OCI-LY3 (cell line): ENCODE measurements around the gene SNX2.

Source experiments
- EZH2phosphoT487 ChIP-seq: fragments of 200-600 bp; shearing (Covaris generic); IDR thresholded peaks from 2 replicates; pipeline ENCODE4 v1.6.1; 2018; ENCODE audit warnings: antibody characterized with exemption, mixed run types, low read depth
- TF ChIP-seq, protein P1 (sequence below): fragments of 200-600, 300-600 bp; sonication (generic); IDR thresholded peaks from 2 replicates; pipeline ENCODE4 v1.5.1; 2014; ENCODE audit warnings: antibody characterized with exemption, low read length, low read depth

DNA sequence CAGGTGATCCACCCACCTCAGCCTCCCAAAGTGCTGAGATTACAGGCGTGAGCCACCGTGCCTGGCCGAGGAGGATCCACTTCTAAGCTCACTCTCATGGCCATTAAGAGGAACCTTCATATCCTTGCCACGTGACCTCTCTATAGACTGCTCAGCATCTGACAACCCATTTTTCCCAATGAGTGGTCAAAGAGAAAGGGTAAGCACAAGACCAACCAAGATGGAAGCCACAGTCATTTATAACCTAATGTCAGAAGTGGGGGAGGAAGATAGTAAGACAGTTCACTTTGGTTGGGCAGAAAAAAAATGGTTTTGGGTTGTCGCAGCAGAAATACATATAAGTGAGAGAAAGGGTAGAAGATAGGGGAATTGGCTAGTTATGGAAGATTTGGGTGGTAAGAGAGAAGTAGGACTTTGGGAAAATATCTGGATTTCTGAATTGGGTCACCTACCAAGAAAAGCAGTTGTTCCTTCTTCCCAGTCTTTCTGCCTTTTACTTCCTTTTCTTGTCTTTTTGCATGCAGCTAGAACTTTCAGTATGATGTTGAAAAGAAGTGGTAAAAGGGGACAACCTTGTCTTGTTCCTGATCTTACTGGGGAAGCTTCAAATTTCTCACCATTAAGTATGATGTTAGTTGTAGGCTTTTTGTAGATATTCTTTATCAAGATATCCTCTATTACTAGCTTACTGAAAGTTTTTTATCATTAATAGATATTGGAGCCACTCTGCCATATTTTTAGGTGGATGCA, 15.6 kb downstream of the SNX2 start:
- TF ChIP-seq, protein P1, sequence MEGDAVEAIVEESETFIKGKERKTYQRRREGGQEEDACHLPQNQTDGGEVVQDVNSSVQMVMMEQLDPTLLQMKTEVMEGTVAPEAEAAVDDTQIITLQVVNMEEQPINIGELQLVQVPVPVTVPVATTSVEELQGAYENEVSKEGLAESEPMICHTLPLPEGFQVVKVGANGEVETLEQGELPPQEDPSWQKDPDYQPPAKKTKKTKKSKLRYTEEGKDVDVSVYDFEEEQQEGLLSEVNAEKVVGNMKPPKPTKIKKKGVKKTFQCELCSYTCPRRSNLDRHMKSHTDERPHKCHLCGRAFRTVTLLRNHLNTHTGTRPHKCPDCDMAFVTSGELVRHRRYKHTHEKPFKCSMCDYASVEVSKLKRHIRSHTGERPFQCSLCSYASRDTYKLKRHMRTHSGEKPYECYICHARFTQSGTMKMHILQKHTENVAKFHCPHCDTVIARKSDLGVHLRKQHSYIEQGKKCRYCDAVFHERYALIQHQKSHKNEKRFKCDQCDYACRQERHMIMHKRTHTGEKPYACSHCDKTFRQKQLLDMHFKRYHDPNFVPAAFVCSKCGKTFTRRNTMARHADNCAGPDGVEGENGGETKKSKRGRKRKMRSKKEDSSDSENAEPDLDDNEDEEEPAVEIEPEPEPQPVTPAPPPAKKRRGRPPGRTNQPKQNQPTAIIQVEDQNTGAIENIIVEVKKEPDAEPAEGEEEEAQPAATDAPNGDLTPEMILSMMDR, result no peak
- TF ChIP-seq EZH2phosphoT487, result no peak
